Measurements from ENCODE around the gene CYP19A1. TPM values are rescaled to one million over a fixed set of nuclear protein-coding genes. Genes with fewer than 3 reads are reported as not detected.
A peak's percentile ranks its signal among the peaks of the same experiment; 100 is the strongest.

The CYP19A1 gene
- total RNA-seq, 1 donor from 2014 or later, result not detected

- no peak for TF ChIP-seq CTCF (IDR thresholded peaks at IDR 0.05; ENCODE audit: unreplicated experiment)
- Mint-ChIP-seq H3K9me3 (peaks cover 4% of the 10 kb centered on the region), H3K27me3 (ENCODE audit: low read depth) (peaks cover 13% of the 10 kb centered on the region), H3K27ac (no peak overlapping the region), H3K4me1 (peaks cover 8% of the 10 kb centered on the region), H3K36me3 (no peaks in the 10 kb centered on the region), H3K4me3 (no peak overlapping the region)
- no peak for DNase-seq (ENCODE audit: low spot score in 2 of 2, unreplicated experiment in 2 of 2)
Observed at GRCh38 chr15:51349156-51349844, 10.9 kb upstream of the CYP19A1 start.

GRCh38 chr15:51348688-51349087 is 10.3 kb upstream of the CYP19A1 start:
- H3K27me3 Mint-ChIP-seq (ENCODE audit: low read depth), result peaks cover 19% of the 10 kb centered on the region
- no peak for DNase-seq (ENCODE audit: low spot score in 2 of 2, unreplicated experiment in 2 of 2)
- H3K4me3 Mint-ChIP-seq, result no peak overlapping the region
- H3K27ac Mint-ChIP-seq, result no peak overlapping the region
- peaks cover 4% of the 10 kb centered on the region for H3K9me3 Mint-ChIP-seq
- H3K36me3 Mint-ChIP-seq, result no peaks in the 10 kb centered on the region
- H3K4me1 Mint-ChIP-seq, result peaks cover 5% of the 10 kb centered on the region
- no peak for TF ChIP-seq CTCF (IDR thresholded peaks at IDR 0.05; ENCODE audit: unreplicated experiment)

- H3K27ac Mint-ChIP-seq, result no peak overlapping the region
- H3K27me3 Mint-ChIP-seq (ENCODE audit: low read depth), result peaks cover 42% of the 10 kb centered on the region
- peaks cover 6% of the 10 kb centered on the region for H3K4me1 Mint-ChIP-seq
- peaks cover 4% of the 10 kb centered on the region for H3K9me3 Mint-ChIP-seq
- DNase-seq (ENCODE audit: low spot score in 2 of 2, unreplicated experiment in 2 of 2), result no peak
- TF ChIP-seq CTCF (IDR thresholded peaks at IDR 0.05; ENCODE audit: unreplicated experiment), result no peak
- H3K4me3 Mint-ChIP-seq, result no peak overlapping the region
- no peaks in the 10 kb centered on the region for H3K36me3 Mint-ChIP-seq
Observed at GRCh38 chr15:51346136-51346535, 7.7 kb upstream of the CYP19A1 start.

- Mint-ChIP-seq H3K27me3 (ENCODE audit: low read depth) (peaks cover 59% of the 10 kb centered on the region), H3K36me3 (no peaks in the 10 kb centered on the region), H3K27ac (no peak overlapping the region), H3K9me3 (peaks cover 4% of the 10 kb centered on the region), H3K4me1 (peaks cover 6% of the 10 kb centered on the region), H3K4me3 (no peak overlapping the region)
- no peak for DNase-seq (ENCODE audit: low spot score in 2 of 2, unreplicated experiment in 2 of 2)
- TF ChIP-seq CTCF (IDR thresholded peaks at IDR 0.05; ENCODE audit: unreplicated experiment), result no peak
Observed at GRCh38 chr15:51343466-51343865, 5.1 kb upstream of the CYP19A1 start.

GRCh38 chr15:51342227-51342999 is 4.0 kb upstream of the CYP19A1 start:
- Mint-ChIP-seq H3K36me3 (no peaks in the 10 kb centered on the region), H3K27ac (no peak overlapping the region), H3K4me1 (peaks cover 6% of the 10 kb centered on the region), H3K27me3 (ENCODE audit: low read depth) (peaks cover 59% of the 10 kb centered on the region), H3K4me3 (peak overlapping the region; percentile 55), H3K9me3 (peaks cover 2% of the 10 kb centered on the region)
- DNase-seq (ENCODE audit: low spot score in 2 of 2, unreplicated experiment in 2 of 2), result no peak
- TF ChIP-seq CTCF (IDR thresholded peaks at IDR 0.05; ENCODE audit: unreplicated experiment), result no peak

Measured in mesothelial cell of epicardium (in vitro differentiated cells).